HCT116 (cell line): ENCODE measurements around the gene FRG2C.
"Not testable (repeated sequence)": the region's sequence is repeated elsewhere in the genome, so short reads cannot be mapped to it uniquely, and the experiment has no call there.

Source experiments
- ATF3 ChIP-seq: IDR thresholded peaks from 2 replicates; pipeline ENCODE4 v1.6.1; 2012
- CEBPB ChIP-seq: IDR thresholded peaks from 2 replicates; pipeline ENCODE4 v1.6.1; 2012; ENCODE audit warnings: low read depth
- CTCF ChIP-seq, 3 experiments: fragments of 200-600 bp in 1 of 3; sonication (generic) in 1 of 3; IDR thresholded peaks in 2 of 3; conservative IDR thresholded peaks in 1 of 3; 2 replicates each; pipeline ENCODE4 v1.5.1; 2012 to 2017; ENCODE audit warnings: low read depth in 2 of 3, low read length in 2 of 3, antibody characterized with exemption in 1 of 3, borderline replicate concordance in 1 of 3, control low read depth in 1 of 3, mild to moderate bottlenecking in 1 of 3, mixed read lengths in 1 of 3, mixed run types in 1 of 3, moderate library complexity in 1 of 3; ENCODE audit not compliant: insufficient read depth in 1 of 3
- EZH2phosphoT487 ChIP-seq: fragments of 200-600 bp; IDR thresholded peaks from 2 replicates; pipeline ENCODE4 v1.6.1; 2018; ENCODE audit warnings: antibody characterized with exemption, borderline replicate concordance
- MAX ChIP-seq: IDR thresholded peaks from 2 replicates; pipeline ENCODE4 v1.6.1; 2012
- POLR2A ChIP-seq: IDR thresholded peaks from 2 replicates; pipeline ENCODE4 v1.7.0; 2011; ENCODE audit warnings: borderline replicate concordance; ENCODE audit not compliant: insufficient read depth, insufficient read length; ENCODE audit errors: extremely low read depth
- POLR2AphosphoS5 ChIP-seq: IDR thresholded peaks from 2 replicates; pipeline ENCODE4 v1.6.1; 2011; ENCODE audit warnings: mild to moderate bottlenecking, low read depth, low read length, moderate library complexity
- SIN3A ChIP-seq: IDR thresholded peaks from 2 replicates; pipeline ENCODE4 v1.6.1; 2012; ENCODE audit warnings: low read depth
- TCF7L2 ChIP-seq: IDR thresholded peaks from 2 replicates; pipeline ENCODE4 v1.7.0; 2011; ENCODE audit warnings: borderline replicate concordance, inconsistent platforms; ENCODE audit not compliant: insufficient read depth, insufficient read length; ENCODE audit errors: extremely low read depth
- YY1 ChIP-seq: IDR thresholded peaks from 2 replicates; pipeline ENCODE4 v1.6.1; 2011; ENCODE audit warnings: low read length, low read depth, moderate library complexity, mild to moderate bottlenecking; ENCODE audit not compliant: insufficient replicate concordance; ENCODE audit errors: extremely low read depth
- ZBTB33 ChIP-seq: IDR thresholded peaks from 2 replicates; pipeline ENCODE4 v1.6.1; 2011; ENCODE audit warnings: mild to moderate bottlenecking, low read length, moderate library complexity; ENCODE audit not compliant: insufficient replicate concordance; ENCODE audit errors: extremely low read depth
- ZFX ChIP-seq: fragments of 450-650 bp; IDR thresholded peaks from 2 replicates; pipeline ENCODE4 v1.6.1; 2017

GRCh38 chr3:75667757-75668701 lies 3.9 kb downstream of the FRG2C start:
- not testable (repeated sequence) for TF ChIP-seq EZH2phosphoT487; CTCF (IDR thresholded peaks at IDR 0.05 in 2 of 3, conservative IDR thresholded peaks at IDR 0.05 in 1 of 3; ENCODE audit: borderline replicate concordance in 1 of 3, insufficient read depth in 1 of 3, low read depth in 2 of 3, low read length in 2 of 3); POLR2A; ZBTB33; MAX; SIN3A; YY1; ZFX; ATF3; POLR2AphosphoS5; TCF7L2; CEBPB
